ENCODE data around the gene CTIF. TPM values are rescaled to one million over a fixed set of nuclear protein-coding genes. Genes with fewer than 3 reads are reported as not detected.

Gene CTIF
- total RNA-seq, 1 experiment from 2014 or later, result 26.5 TPM

GRCh38 chr18:48819276-48819675, 280.4 kb downstream of the CTIF start:
- POLR2A ChIA-PET, result no interaction called here
- intact Hi-C loops (cut with micrococcal nuclease; ENCODE audit: unreplicated experiment) (no loop called here), in situ Hi-C loops (cut with HindIII; ENCODE audit: low pct_unique_long_range_greater_than_20kb, low sequenced_read_pairs) (no loop called here)
- TF ChIP-seq TCF7L2 (IDR thresholded peaks at IDR 0.05; ENCODE audit: low read depth, low read length) (no peak), REST (IDR thresholded peaks at IDR 0.05; ENCODE audit: insufficient read depth in 1 of 2, low read depth in 2 of 2, low read length in 1 of 2) (no peak), CTCF (IDR thresholded peaks at IDR 0.05) (no peak), SIN3A (IDR thresholded peaks at IDR 0.05; ENCODE audit: borderline replicate concordance, insufficient read depth, low read depth, low read length) (no peak), POLR2AphosphoS5 (IDR thresholded peaks at IDR 0.05; ENCODE audit: low read depth, low read length) (no peak)
- ATAC-seq (no peak), DNase-seq (ENCODE audit: low read depth, low spot score) (no peak)
- Histone ChIP-seq H3K27ac (ENCODE audit: low read length) (no peak overlapping the region), H3K4me3 (ENCODE audit: low read depth in 2 of 2, low read length in 2 of 2) (no peak overlapping the region), H3K9me3 (ENCODE audit: control insufficient read depth, insufficient read depth, low read depth, low read length) (no peaks in the 10 kb centered on the region), H3K27me3 (ENCODE audit: control insufficient read depth, insufficient read depth, low read length) (no peaks in the 10 kb centered on the region), H3K4me1 (ENCODE audit: control insufficient read depth, insufficient read depth, low read length) (no peaks in the 10 kb centered on the region), H3K36me3 (ENCODE audit: control insufficient read depth, insufficient read depth, low read length) (no peaks in the 10 kb centered on the region)
- CTCF ChIA-PET, result no interaction called here
- BruUV-seq (replicated peaks), result no TSS peak

- H3K9me3 ChIP-seq (ENCODE audit: control insufficient read depth, insufficient read depth, low read depth, low read length), result no peaks in the 10 kb centered on the region
- H3K36me3 ChIP-seq (ENCODE audit: control insufficient read depth, insufficient read depth, low read length), result no peaks in the 10 kb centered on the region
- in situ Hi-C loops (cut with HindIII; ENCODE audit: low pct_unique_long_range_greater_than_20kb, low sequenced_read_pairs), result no loop called here
- intact Hi-C loops (cut with micrococcal nuclease; ENCODE audit: unreplicated experiment), result no loop called here
- DNase-seq (ENCODE audit: low read depth, low spot score), result no peak
- no peaks in the 10 kb centered on the region for H3K27me3 ChIP-seq (ENCODE audit: control insufficient read depth, insufficient read depth, low read length)
- BruUV-seq (replicated peaks), result no TSS peak
- no peak for ATAC-seq
- POLR2A ChIA-PET, result no interaction called here
- CTCF ChIA-PET, result no interaction called here
- no peaks in the 10 kb centered on the region for H3K4me1 ChIP-seq (ENCODE audit: control insufficient read depth, insufficient read depth, low read length)
- H3K27ac ChIP-seq (ENCODE audit: low read length), result no peak overlapping the region
- H3K4me3 ChIP-seq (ENCODE audit: low read depth in 2 of 2, low read length in 2 of 2), result no peak overlapping the region
- no peak for TF ChIP-seq TCF7L2 (IDR thresholded peaks at IDR 0.05; ENCODE audit: low read depth, low read length)
- TF ChIP-seq POLR2AphosphoS5 (IDR thresholded peaks at IDR 0.05; ENCODE audit: low read depth, low read length), result no peak
- TF ChIP-seq CTCF (IDR thresholded peaks at IDR 0.05), result no peak
- TF ChIP-seq SIN3A (IDR thresholded peaks at IDR 0.05; ENCODE audit: borderline replicate concordance, insufficient read depth, low read depth, low read length), result no peak
- no peak for TF ChIP-seq REST (IDR thresholded peaks at IDR 0.05; ENCODE audit: insufficient read depth in 1 of 2, low read depth in 2 of 2, low read length in 1 of 2)
Observed at GRCh38 chr18:48819781-48820482, 281.1 kb downstream of the CTIF start.
